HFF-Myc (cell line): Measurements from ENCODE around the gene MYO19.
"Not testable (repeated sequence)": the region's sequence is repeated elsewhere in the genome, so short reads cannot be mapped to it uniquely, and the experiment has no call there.

Experiments
- DNase-seq: peaks from one replicate; pipeline ENCODE4 v3.0.0-alpha.2; 2011; ENCODE audit warnings: low read depth; ENCODE audit errors: extremely low read depth
- H3K4me3 ChIP-seq: replicated peaks from 2 replicates; pipeline ENCODE4 v1.5.1; 2011; ENCODE audit warnings: low read depth, mild to moderate bottlenecking, control low read depth, low read length
- CTCF ChIP-seq: IDR thresholded peaks from 2 replicates; pipeline ENCODE4 v1.5.1; 2012; ENCODE audit warnings: mild to moderate bottlenecking, low read depth, low read length, control low read depth; ENCODE audit errors: missing control alignments

MYO19 gene

GRCh38 chr17:36459045-36459444 lies 75.6 kb downstream of the MYO19 start:
- TF ChIP-seq CTCF, result no peak
- H3K4me3 ChIP-seq, result no peak overlapping the region
- no peak for DNase-seq

- not testable (repeated sequence) for DNase-seq
Observed at GRCh38 chr17:36457701-36458100, 77.0 kb downstream of the MYO19 start.

GRCh38 chr17:36452888-36453287 lies 81.8 kb downstream of the MYO19 start:
- H3K4me3 ChIP-seq, DNase-seq: not testable (repeated sequence)

More at GRCh38 chr17:36457701-36458100, 77.0 kb downstream of the MYO19 start:
- not testable (repeated sequence) for H3K4me3 ChIP-seq

GRCh38 chr17:36449997-36450396 lies 84.7 kb downstream of the MYO19 start:
- H3K4me3 ChIP-seq, DNase-seq: not testable (repeated sequence)
